ENCODE data around the gene MBD3L2B.
"Not testable (repeated sequence)": the region's sequence is repeated elsewhere in the genome, so short reads cannot be mapped to it uniquely, and the experiment has no call there.

MBD3L2B gene

GRCh38 chr19:7063339-7063738, 42.1 kb upstream of the MBD3L2B start:
- TF ChIP-seq CTCF (IDR thresholded peaks at IDR 0.05) = no peak
- TF ChIP-seq ZFX (IDR thresholded peaks at IDR 0.05; ENCODE audit: borderline replicate concordance) = no peak
- no peak overlapping the region for H3K27ac ChIP-seq

GRCh38 chr19:7059977-7060376, 38.7 kb upstream of the MBD3L2B start:
- not testable (repeated sequence) for H3K27ac ChIP-seq

- not testable (repeated sequence) for H3K27ac ChIP-seq
Observed at GRCh38 chr19:7058576-7058975, 37.3 kb upstream of the MBD3L2B start, which contains the start of gene MBD3L3. TSS of gene MBD3L3 (minus strand) at chr19:7058676. CDS start at chr19:7058605, 71 bp downstream.

- not testable (repeated sequence) for H3K27ac ChIP-seq
Observed at GRCh38 chr19:7056371-7056770, 35.1 kb upstream of the MBD3L2B start.

GRCh38 chr19:7055679-7056078, 34.4 kb upstream of the MBD3L2B start:
- not testable (repeated sequence) for H3K27ac ChIP-seq

- not testable (repeated sequence) for H3K27ac ChIP-seq
Observed at GRCh38 chr19:7054635-7055368, 33.6 kb upstream of the MBD3L2B start.

GRCh38 chr19:7052896-7053295, 31.7 kb upstream of the MBD3L2B start:
- H3K27ac ChIP-seq = not testable (repeated sequence)

- not testable (repeated sequence) for H3K27ac ChIP-seq
Observed at GRCh38 chr19:7051421-7051820, 30.2 kb upstream of the MBD3L2B start.

- H3K27ac ChIP-seq = not testable (repeated sequence)
Observed at GRCh38 chr19:7049021-7049420, 27.8 kb upstream of the MBD3L2B start, which contains the start of gene MBD3L2. TSS of gene MBD3L2 (plus strand) at chr19:7049321. CDS start at chr19:7049374, 53 bp downstream.

- H3K27ac ChIP-seq = not testable (repeated sequence)
Observed at GRCh38 chr19:7041563-7041962, 20.3 kb upstream of the MBD3L2B start.

GRCh38 chr19:7040079-7040478, 18.8 kb upstream of the MBD3L2B start, which contains the start of gene MBD3L4:
TSS of gene MBD3L4 (minus strand) at chr19:7040179. CDS start at chr19:7040144, 35 bp downstream.
- H3K27ac ChIP-seq = not testable (repeated sequence)

GRCh38 chr19:7030278-7030677, 9.0 kb upstream of the MBD3L2B start, which contains the start of gene MBD3L5:
TSS of gene MBD3L5 (plus strand) at chr19:7030578. CDS start at chr19:7030612, 34 bp downstream.
- not testable (repeated sequence) for H3K27ac ChIP-seq

GRCh38 chr19:7028790-7029189, 7.6 kb upstream of the MBD3L2B start:
- not testable (repeated sequence) for H3K27ac ChIP-seq

- TF ChIP-seq ZFX (IDR thresholded peaks at IDR 0.05; ENCODE audit: borderline replicate concordance) = no peak
- no peak for TF ChIP-seq CTCF (IDR thresholded peaks at IDR 0.05)
- H3K27ac ChIP-seq = no peak overlapping the region
Observed at GRCh38 chr19:7018828-7019227, 2.4 kb downstream of the MBD3L2B start.

Data from 22Rv1 (cell line).